SK-N-SH treated with all-trans-retinoic acid at 6 μM for 48 hours (cell line): Measurements from ENCODE around the gene HADHA.

ENCODE experiments used
- BACH2 ChIP-seq: fragments of 250-450 bp; sonication (Bioruptor Pico); IDR thresholded peaks from 2 replicates; pipeline ENCODE4 v1.9.0; 2021; ENCODE audit warnings: mild to moderate bottlenecking, borderline replicate concordance
- GLIS3 ChIP-seq: fragments of 250-450 bp; sonication (Bioruptor Pico); IDR thresholded peaks from 2 replicates; pipeline ENCODE4 v1.5.0; 2020; ENCODE audit warnings: mild to moderate bottlenecking, moderate library complexity
- ISL1 ChIP-seq: fragments of 250-450 bp; sonication (Bioruptor Pico); IDR thresholded peaks from 2 replicates; pipeline ENCODE4 v2.1.2; 2022; ENCODE audit warnings: mild to moderate bottlenecking, moderate library complexity
- PPARA ChIP-seq: fragments of 250-450 bp; sonication (Bioruptor Pico); IDR thresholded peaks from 2 replicates; pipeline ENCODE4 v1.5.0; 2020; ENCODE audit warnings: mild to moderate bottlenecking, borderline replicate concordance
- ZC3H10 ChIP-seq: fragments of 250-450 bp; sonication (Bioruptor Pico); IDR thresholded peaks from 2 replicates; pipeline ENCODE4 v1.5.1; 2021; ENCODE audit warnings: mild to moderate bottlenecking, moderate library complexity
- ZFP3 ChIP-seq: fragments of 250-450 bp; sonication (Bioruptor Pico); IDR thresholded peaks from 2 replicates; pipeline ENCODE4 v1.5.0; 2020; ENCODE audit warnings: mild to moderate bottlenecking, moderate library complexity
- ZNF8 ChIP-seq: fragments of 450-650 bp; formaldehyde crosslinking; IDR thresholded peaks from 2 replicates; pipeline ENCODE4 v1.5.0; 2020; ENCODE audit warnings: mild to moderate bottlenecking, moderate library complexity
- TF ChIP-seq, protein P1 (sequence below): fragments of 250-450 bp; sonication (Bioruptor Pico); IDR thresholded peaks from 2 replicates; pipeline ENCODE4 v1.8.0; 2020; ENCODE audit warnings: mild to moderate bottlenecking, moderate library complexity, borderline replicate concordance
- TF ChIP-seq, protein P2 (sequence below): fragments of 250-450 bp; sonication (Bioruptor Pico); IDR thresholded peaks from 2 replicates; pipeline ENCODE4 v1.5.1; 2020; ENCODE audit warnings: low read depth, mild to moderate bottlenecking, moderate library complexity

DNA sequence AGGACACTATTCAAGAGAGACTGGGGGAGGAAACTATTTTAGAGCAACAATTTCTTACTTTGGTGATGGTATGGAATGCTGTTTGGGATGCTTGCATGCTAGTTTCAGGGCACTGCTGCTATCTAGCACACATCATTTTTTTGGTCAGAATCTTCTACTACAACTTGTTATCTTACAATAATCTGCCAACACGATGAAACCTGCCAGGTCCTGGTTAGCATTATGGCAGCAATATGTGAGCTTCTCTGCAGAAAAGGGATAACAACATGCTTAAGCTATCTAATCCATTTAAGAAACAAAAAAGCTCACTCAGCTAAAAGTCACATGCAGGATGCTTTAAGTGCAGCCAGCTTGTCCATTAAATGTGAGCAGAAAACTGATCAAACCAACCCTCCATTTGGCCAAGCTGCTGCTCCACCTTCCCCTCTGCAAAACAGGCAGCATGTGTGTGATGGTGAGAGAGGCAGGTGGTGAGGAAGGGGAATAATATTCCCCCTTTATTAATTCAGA lies 41.4 kb downstream of the HADHA start:
- no peak for TF ChIP-seq ZC3H10 (CRISPR knock-in tag)
- TF ChIP-seq, protein P1, sequence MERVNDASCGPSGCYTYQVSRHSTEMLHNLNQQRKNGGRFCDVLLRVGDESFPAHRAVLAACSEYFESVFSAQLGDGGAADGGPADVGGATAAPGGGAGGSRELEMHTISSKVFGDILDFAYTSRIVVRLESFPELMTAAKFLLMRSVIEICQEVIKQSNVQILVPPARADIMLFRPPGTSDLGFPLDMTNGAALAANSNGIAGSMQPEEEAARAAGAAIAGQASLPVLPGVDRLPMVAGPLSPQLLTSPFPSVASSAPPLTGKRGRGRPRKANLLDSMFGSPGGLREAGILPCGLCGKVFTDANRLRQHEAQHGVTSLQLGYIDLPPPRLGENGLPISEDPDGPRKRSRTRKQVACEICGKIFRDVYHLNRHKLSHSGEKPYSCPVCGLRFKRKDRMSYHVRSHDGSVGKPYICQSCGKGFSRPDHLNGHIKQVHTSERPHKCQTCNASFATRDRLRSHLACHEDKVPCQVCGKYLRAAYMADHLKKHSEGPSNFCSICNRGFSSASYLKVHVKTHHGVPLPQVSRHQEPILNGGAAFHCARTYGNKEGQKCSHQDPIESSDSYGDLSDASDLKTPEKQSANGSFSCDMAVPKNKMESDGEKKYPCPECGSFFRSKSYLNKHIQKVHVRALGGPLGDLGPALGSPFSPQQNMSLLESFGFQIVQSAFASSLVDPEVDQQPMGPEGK (CRISPR knock-in tag), result no peak
- TF ChIP-seq PPARA (CRISPR knock-in tag), result no peak
- TF ChIP-seq ZFP3 (CRISPR knock-in tag), result no peak
- TF ChIP-seq BACH2, result no peak
- TF ChIP-seq, protein P2, sequence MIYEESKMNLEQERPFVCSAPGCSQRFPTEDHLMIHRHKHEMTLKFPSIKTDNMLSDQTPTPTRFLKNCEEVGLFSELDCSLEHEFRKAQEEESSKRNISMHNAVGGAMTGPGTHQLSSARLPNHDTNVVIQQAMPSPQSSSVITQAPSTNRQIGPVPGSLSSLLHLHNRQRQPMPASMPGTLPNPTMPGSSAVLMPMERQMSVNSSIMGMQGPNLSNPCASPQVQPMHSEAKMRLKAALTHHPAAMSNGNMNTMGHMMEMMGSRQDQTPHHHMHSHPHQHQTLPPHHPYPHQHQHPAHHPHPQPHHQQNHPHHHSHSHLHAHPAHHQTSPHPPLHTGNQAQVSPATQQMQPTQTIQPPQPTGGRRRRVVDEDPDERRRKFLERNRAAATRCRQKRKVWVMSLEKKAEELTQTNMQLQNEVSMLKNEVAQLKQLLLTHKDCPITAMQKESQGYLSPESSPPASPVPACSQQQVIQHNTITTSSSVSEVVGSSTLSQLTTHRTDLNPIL (CRISPR knock-in tag), result no peak
- TF ChIP-seq GLIS3, result no peak
- no peak for TF ChIP-seq ISL1 (CRISPR knock-in tag)
- TF ChIP-seq ZNF8 (CRISPR knock-in tag), result no peak
